Measurements from ENCODE around the gene KCNH4.
A peak's percentile ranks its signal among the peaks of the same experiment; 100 is the strongest.

KCNH4 gene

GRCh38 chr17:42181851-42182207 is 887 bp upstream of the KCNH4 start:
- no peak for DNase-seq (ENCODE audit: extremely low read depth, low read depth)
- no peak overlapping the region for H3K4me3 ChIP-seq (replicated peaks; ENCODE audit: low read depth, low read length)
- TF ChIP-seq CTCF (IDR thresholded peaks at IDR 0.05; ENCODE audit: low read depth, low read length, missing control alignments) = no peak

- DNase-seq (ENCODE audit: extremely low read depth, low read depth) = no peak
- TF ChIP-seq CTCF (IDR thresholded peaks at IDR 0.05; ENCODE audit: low read depth, low read length, missing control alignments) = no peak
- peak overlapping the region; percentile 11; the same call in 1 of the 2 replicates for H3K4me3 ChIP-seq (replicated peaks; ENCODE audit: low read depth, low read length)
These were observed 476 bp downstream of the KCNH4 start for GRCh38 chr17:42180411-42180921.

GRCh38 chr17:42179911-42180410 is 981 bp downstream of the KCNH4 start:
- no peak overlapping the region for H3K4me3 ChIP-seq (replicated peaks; ENCODE audit: low read depth, low read length)
- no peak for TF ChIP-seq CTCF (IDR thresholded peaks at IDR 0.05; ENCODE audit: low read depth, low read length, missing control alignments)
- DNase-seq (ENCODE audit: extremely low read depth, low read depth) = no peak

GRCh38 chr17:42179335-42179734 is 1.6 kb downstream of the KCNH4 start:
- TF ChIP-seq CTCF (IDR thresholded peaks at IDR 0.05; ENCODE audit: low read depth, low read length, missing control alignments) = no peak
- DNase-seq (ENCODE audit: extremely low read depth, low read depth) = no peak
- H3K4me3 ChIP-seq (replicated peaks; ENCODE audit: low read depth, low read length) = no peak overlapping the region

GRCh38 chr17:42178817-42179216 is 2.1 kb downstream of the KCNH4 start:
- H3K4me3 ChIP-seq (replicated peaks; ENCODE audit: low read depth, low read length) = no peak overlapping the region
- DNase-seq (ENCODE audit: extremely low read depth, low read depth) = no peak
- TF ChIP-seq CTCF (IDR thresholded peaks at IDR 0.05; ENCODE audit: low read depth, low read length, missing control alignments) = no peak

DNA sequence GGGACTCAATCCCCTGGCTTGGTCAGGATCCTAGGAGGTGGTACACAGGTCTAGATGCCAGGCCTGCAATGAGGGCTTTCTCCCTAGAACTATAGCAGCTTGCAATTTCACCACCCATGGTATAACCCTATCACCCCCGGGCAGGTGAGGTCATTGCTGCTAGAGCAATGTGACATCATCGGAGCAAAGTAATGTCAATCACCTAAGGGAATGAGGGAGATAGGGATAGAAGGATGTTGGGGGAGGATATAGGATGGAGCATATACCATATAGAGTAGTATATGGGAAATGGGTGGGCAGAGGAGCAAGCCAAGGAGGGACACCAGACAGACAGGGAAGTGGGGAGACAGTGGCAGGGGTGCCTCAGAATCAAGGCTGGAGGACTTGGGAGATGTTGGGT is 3.3 kb downstream of the KCNH4 start:
- TF ChIP-seq CTCF (IDR thresholded peaks at IDR 0.05; ENCODE audit: low read depth, low read length, missing control alignments) = no peak
- H3K4me3 ChIP-seq (replicated peaks; ENCODE audit: low read depth, low read length) = no peak overlapping the region
- DNase-seq (ENCODE audit: extremely low read depth, low read depth) = no peak

Measured in HFF-Myc (cell line).